ENCODE results near the gene ZG16. TPM values are rescaled to one million over a fixed set of nuclear protein-coding genes. Genes with fewer than 3 reads are reported as not detected.

Gene ZG16
- total and polyA plus RNA-seq, 7 donors = 0.01 to 0.03 (median 0.01) TPM; not detected in 4

GRCh38 chr16:29805232-29806098, 27.4 kb downstream of the ZG16 start:
- WGBS, 3 donors = 0 to 1% (median 0%) methylated on average over 45 to 100 of the region's 103 CpGs
- Histone ChIP-seq H3K27ac (peak overlapping the region; percentile 97), H3K9me3 (no peaks in the 10 kb centered on the region), H3K4me1 (peaks cover 44% of the 10 kb centered on the region), H3K4me3 (peak overlapping the region; percentile 80), H3K36me3 (ENCODE audit: insufficient read depth in 1 of 2, low read depth in 1 of 2) (peaks cover 0 to 19% of the 10 kb centered on the region in 2 donors), H3K27me3 (ENCODE audit: insufficient read depth in 3 of 3, low read length in 2 of 3) (no peaks in the 10 kb centered on the region)
- ATAC-seq (peak; percentile 88 to 90 (median 90)), DNase-seq (peak; percentile 98 to 99)
- TF ChIP-seq CTCF (IDR thresholded peaks at IDR 0.05) = no peak
- intact Hi-C loops (cut with DNase I) = loop anchor here in 1 of 2 donors (5.0 kb wide), 1 partner anchor 208 kb away; no protein-coding TSS in a partner anchor

- H3K27ac ChIP-seq = peak within 1 kb of the TSS; percentile 97
- H3K27me3 ChIP-seq (ENCODE audit: insufficient read depth in 3 of 3, low read length in 2 of 3) = no peaks in the 10 kb centered on the region
- ATAC-seq (peak; percentile 5 to 25 (median 10)), DNase-seq (peak in 1 of 2 donors; percentile 82)
- 0 to 1% methylated on average over 1 to 37 of the region's 67 CpGs; no CpG with 5 or more reads in 1 of the 3 donors for WGBS, 3 donors
- H3K36me3 ChIP-seq (ENCODE audit: insufficient read depth in 1 of 2, low read depth in 1 of 2) = peaks cover 0 to 19% of the 10 kb centered on the region in 2 donors
- no peaks in the 10 kb centered on the region for H3K9me3 ChIP-seq
- intact Hi-C loops (cut with DNase I) = loop anchor here in 1 of 2 donors (5.0 kb wide), 1 partner anchor 209 kb away; no protein-coding TSS in a partner anchor
- peaks cover 49% of the 10 kb centered on the region for H3K4me1 ChIP-seq
- peak within 1 kb of the TSS; percentile 80 for H3K4me3 ChIP-seq
- no peak for TF ChIP-seq CTCF (IDR thresholded peaks at IDR 0.05)
Observed at GRCh38 chr16:29806099-29806579, 28.1 kb downstream of the ZG16 start, which contains the start of gene MAZ. Gene MAZ (plus strand): TSS chr16:29806529. CDS start chr16:29806702, 173 bp downstream.

- no peak for TF ChIP-seq CTCF (IDR thresholded peaks at IDR 0.05)
- 1 to 5% (median 2%) methylated on average over 33 to 99 of the region's 99 CpGs for WGBS, 3 donors
- H3K27me3 ChIP-seq (ENCODE audit: insufficient read depth in 3 of 3, low read length in 2 of 3) = no peaks in the 10 kb centered on the region
- H3K36me3 ChIP-seq (ENCODE audit: insufficient read depth in 1 of 2, low read depth in 1 of 2) = peaks cover 0 to 19% of the 10 kb centered on the region in 2 donors
- H3K27ac ChIP-seq = peak overlapping the region; percentile 89
- ATAC-seq (no peak), DNase-seq (peak; percentile 67 to 76)
- H3K9me3 ChIP-seq = no peaks in the 10 kb centered on the region
- intact Hi-C loops (cut with DNase I) = loop anchor here in 1 of 2 donors (1.0 to 5.0 kb wide), 2 partner anchors 41 to 210 kb away; no protein-coding TSS in a partner anchor
- peaks cover 49% of the 10 kb centered on the region for H3K4me1 ChIP-seq
- peak overlapping the region; percentile 71 for H3K4me3 ChIP-seq
Observed at GRCh38 chr16:29806641-29807425, 28.8 kb downstream of the ZG16 start.

- WGBS, 3 donors = 10 to 14% (median 13%) methylated on average over 58 to 69 of the region's 69 CpGs
- Histone ChIP-seq H3K9me3 (no peaks in the 10 kb centered on the region), H3K4me1 (peaks cover 53% of the 10 kb centered on the region), H3K36me3 (ENCODE audit: insufficient read depth in 1 of 2, low read depth in 1 of 2) (peaks cover 0 to 19% of the 10 kb centered on the region in 2 donors), H3K27me3 (ENCODE audit: insufficient read depth in 3 of 3, low read length in 2 of 3) (no peaks in the 10 kb centered on the region), H3K4me3 (peak overlapping the region; percentile 71), H3K27ac (peak overlapping the region; percentile 89)
- DNase-seq (peak; percentile 86 to 94), ATAC-seq (peak; percentile 11 to 44 (median 26))
- intact Hi-C loops (cut with DNase I) = loop anchor here in 1 of 2 donors (1.0 to 5.0 kb wide), 2 partner anchors 41 to 210 kb away; no protein-coding TSS in a partner anchor
- peak; percentile 32 for TF ChIP-seq CTCF (IDR thresholded peaks at IDR 0.05)
Observed at GRCh38 chr16:29807426-29808218, 29.6 kb downstream of the ZG16 start.

Data from psoas muscle (tissue), 8 donors.